SK-N-SH (cell line): Measurements from ENCODE around the gene FRY. TPM values are rescaled to one million over a fixed set of nuclear protein-coding genes. Genes with fewer than 3 reads are reported as not detected.
A peak's percentile ranks its signal among the peaks of the same experiment; 100 is the strongest.

Experiments used
- CTCF ChIA-PET: fragments of 300-600, 350-600 bp; formaldehyde crosslinking; extraction: SDS; loops from one replicate; lab custom pipeline; 2021; lab: Yijun Ruan, JAX
- POLR2A ChIA-PET: fragments of 350-600 bp; sonication (Branson Sonifier 250); formaldehyde crosslinking; extraction: SDS; loops from one replicate; lab custom pipeline; 2020; ENCODE audit warnings: antibody characterized with exemption, inconsistent platforms; lab: Yijun Ruan, JAX
- DNase-seq: peaks from one replicate; pipeline ENCODE4 v3.0.0; 2012
- H2AFZ ChIP-seq: fragments of 200-600 bp; sonication (generic); 2 replicates; pipeline ENCODE4 v1.8.1; 2016; ENCODE audit warnings: antibody characterized with exemption, mild to moderate bottlenecking, low read depth
- H3F3A ChIP-seq: fragments of 200-600 bp; sonication (generic); replicated peaks from 2 replicates; pipeline ENCODE3; 2016; ENCODE audit warnings: antibody characterized with exemption, mild to moderate bottlenecking; ENCODE audit not compliant: insufficient read depth
- H3K27ac ChIP-seq, 2 experiments: fragments of 200-500 bp in 1 of 2; fragments of 200-600 bp in 1 of 2; sonication (Bioruptor generic) in 1 of 2; sonication (generic), shearing (Covaris generic) in 1 of 2; 2 replicates each; pipeline versions ENCODE4 v1.5.1 to v1.6.1; 2014 to 2016; ENCODE audit warnings: low read depth in 2 of 2, inconsistent platforms in 1 of 2, low read length in 1 of 2, mild to moderate bottlenecking in 1 of 2, mixed read lengths in 1 of 2
- H3K27me3 ChIP-seq: fragments of 200-600 bp; sonication (generic), shearing (Covaris generic); 2 replicates; pipeline ENCODE4 v1.6.1; 2016; ENCODE audit warnings: mixed run types; ENCODE audit not compliant: insufficient read depth
- H3K36me3 ChIP-seq, 2 experiments: fragments of 200-500 bp in 1 of 2; fragments of 200-600 bp in 1 of 2; sonication (Bioruptor generic) in 1 of 2; sonication (generic) in 1 of 2; replicated peaks in 1 of 2; 2 replicates each; pipeline versions ENCODE3 to v1.5.1; 2014 to 2016; ENCODE audit warnings: low read length in 1 of 2, mild to moderate bottlenecking in 1 of 2; ENCODE audit not compliant: insufficient read depth in 2 of 2, control insufficient read depth in 1 of 2
- H3K4me1 ChIP-seq, 2 experiments: fragments of 200-500 bp in 1 of 2; fragments of 200-600 bp in 1 of 2; sonication (Bioruptor generic) in 1 of 2; sonication (generic), shearing (Covaris generic) in 1 of 2; 2 replicates each; pipeline versions ENCODE4 v1.5.1 to v1.6.1; 2014 to 2016; ENCODE audit warnings: low read depth in 1 of 2, low read length in 1 of 2, mixed run types in 1 of 2; ENCODE audit not compliant: insufficient read depth in 2 of 2, control insufficient read depth in 1 of 2
- H3K4me2 ChIP-seq: fragments of 200-600 bp; sonication (generic), shearing (Covaris generic); 2 replicates; pipeline ENCODE4 v1.6.1; 2017; ENCODE audit warnings: mixed run types
- H3K4me3 ChIP-seq, 2 experiments: fragments of 200-500 bp in 1 of 2; fragments of 200-600 bp in 1 of 2; sonication (Bioruptor generic) in 1 of 2; sonication (generic), shearing (Covaris generic) in 1 of 2; 2 replicates each; pipeline versions ENCODE4 v1.5.1 to v1.8.1; 2014 to 2016; ENCODE audit warnings: low read depth in 2 of 2, inconsistent platforms in 1 of 2, low read length in 1 of 2, mild to moderate bottlenecking in 1 of 2, mixed read lengths in 1 of 2, moderate library complexity in 1 of 2
- H3K79me2 ChIP-seq: fragments of 200-600 bp; sonication (generic); 2 replicates; pipeline ENCODE4 v1.8.1; 2017; ENCODE audit warnings: mild to moderate bottlenecking; ENCODE audit not compliant: insufficient read depth
- H3K9ac ChIP-seq: fragments of 200-600 bp; sonication (generic); 2 replicates; pipeline ENCODE4 v1.6.1; 2017; ENCODE audit warnings: mixed run types
- H3K9me2 ChIP-seq: fragments of 200-600 bp; sonication (generic); 2 replicates; pipeline ENCODE4 v1.6.1; 2017; ENCODE audit warnings: mixed run types
- H3K9me3 ChIP-seq: fragments of 200-600 bp; sonication (generic); 2 replicates; pipeline ENCODE4 v1.6.1; 2017; ENCODE audit warnings: mixed run types, mild to moderate bottlenecking, moderate library complexity
- H4K20me1 ChIP-seq: fragments of 200-600 bp; sonication (generic); 2 replicates; pipeline ENCODE4 v1.6.1; 2017; ENCODE audit warnings: mild to moderate bottlenecking, mixed run types; ENCODE audit not compliant: insufficient read depth
- ELF1 ChIP-seq: IDR thresholded peaks from 2 replicates; pipeline ENCODE4 v1.4.0; 2012
- EP300 ChIP-seq, 2 experiments: IDR thresholded peaks; 2 replicates each; pipeline versions ENCODE4 v1.4.0 to v1.6.1; 2012; ENCODE audit warnings: borderline replicate concordance in 1 of 2, low read depth in 1 of 2, low read length in 1 of 2
- EZH2phosphoT487 ChIP-seq: fragments of 200-600 bp; sonication (generic); IDR thresholded peaks from 2 replicates; pipeline ENCODE4 v1.6.1; 2017; ENCODE audit warnings: low read depth, mixed run types, mild to moderate bottlenecking, antibody characterized with exemption, moderate library complexity, borderline replicate concordance
- FOSL2 ChIP-seq: IDR thresholded peaks from 2 replicates; pipeline ENCODE4 v1.4.0; 2012; ENCODE audit warnings: low read depth, mild to moderate bottlenecking, moderate library complexity, borderline replicate concordance
- GABPA ChIP-seq: IDR thresholded peaks from 2 replicates; pipeline ENCODE4 v1.4.0; 2012; ENCODE audit warnings: low read depth, mild to moderate bottlenecking
- GATA2 ChIP-seq: sonication (generic); formaldehyde crosslinking; IDR thresholded peaks from 2 replicates; pipeline ENCODE4 v1.5.0; 2020; ENCODE audit warnings: mild to moderate bottlenecking, missing genetic modification reagents
- MEF2A ChIP-seq: IDR thresholded peaks from 2 replicates; pipeline ENCODE4 v1.4.0; 2012; ENCODE audit warnings: low read depth, borderline replicate concordance
- MXI1 ChIP-seq: IDR thresholded peaks from 2 replicates; pipeline ENCODE4 v1.6.1; 2012; ENCODE audit warnings: mild to moderate bottlenecking, low read depth, low read length, improper control_type of control experiment
- NFIC ChIP-seq: IDR thresholded peaks from 2 replicates; pipeline ENCODE4 v1.4.0; 2012; ENCODE audit warnings: borderline replicate concordance
- POLR2AphosphoS5 ChIP-seq: IDR thresholded peaks from 2 replicates; pipeline ENCODE4 v1.6.1; 2012; ENCODE audit warnings: low read depth, low read length
- RCOR1 ChIP-seq: fragments of 150-350 bp; IDR thresholded peaks from 2 replicates; pipeline ENCODE4 v1.6.1; 2017; ENCODE audit warnings: antibody characterized with exemption, low read length
- SIN3A ChIP-seq: IDR thresholded peaks from 2 replicates; pipeline ENCODE4 v1.6.1; 2012; ENCODE audit warnings: low read depth, mild to moderate bottlenecking, low read length, moderate library complexity, borderline replicate concordance
- TCF12 ChIP-seq: IDR thresholded peaks from 2 replicates; pipeline ENCODE4 v1.4.0; 2012
- TEAD4 ChIP-seq: IDR thresholded peaks from 2 replicates; pipeline ENCODE4 v1.4.0; 2012; ENCODE audit warnings: mild to moderate bottlenecking, borderline replicate concordance; ENCODE audit not compliant: insufficient read depth
- YY1 ChIP-seq: IDR thresholded peaks from 2 replicates; pipeline ENCODE4 v1.4.0; 2012; ENCODE audit warnings: low read depth, mild to moderate bottlenecking
- WGBS: methylation state at CpG from one replicate; pipeline ENCODE4 v1.1.6; 2017; ENCODE audit warnings: low lambda C conversion rate; 5-methylcytosine and 5-hydroxymethylcytosine counted together
- polyA plus RNA-seq, 3 experiments: library from polyadenylated mRNA; depleted of rRNA; stranded (reverse); fragments of >200 nt; gene quantifications; 2 replicates each; pipeline ENCODE4 v1.2.3, GENCODE V29; 2012
- TF ChIP-seq, protein P1 (sequence below): fragments of 150-350 bp; IDR thresholded peaks from 2 replicates; pipeline ENCODE4 v1.6.1; 2016; ENCODE audit warnings: mild to moderate bottlenecking, low read depth, low read length
- TF ChIP-seq, protein P2 (sequence below): IDR thresholded peaks from 2 replicates; pipeline ENCODE4 v1.4.0; 2012; ENCODE audit warnings: low read depth, borderline replicate concordance
- TF ChIP-seq, protein P3 (sequence below): fragments of 150-350 bp; IDR thresholded peaks from 2 replicates; pipeline ENCODE4 v1.6.1; 2017; ENCODE audit warnings: antibody characterized with exemption, low read length, low read depth, borderline replicate concordance

The FRY gene
- polyA plus RNA-seq, 1 of the 3 experiments (the other 2 are of a cell fraction), result 1.4 TPM

DNA sequence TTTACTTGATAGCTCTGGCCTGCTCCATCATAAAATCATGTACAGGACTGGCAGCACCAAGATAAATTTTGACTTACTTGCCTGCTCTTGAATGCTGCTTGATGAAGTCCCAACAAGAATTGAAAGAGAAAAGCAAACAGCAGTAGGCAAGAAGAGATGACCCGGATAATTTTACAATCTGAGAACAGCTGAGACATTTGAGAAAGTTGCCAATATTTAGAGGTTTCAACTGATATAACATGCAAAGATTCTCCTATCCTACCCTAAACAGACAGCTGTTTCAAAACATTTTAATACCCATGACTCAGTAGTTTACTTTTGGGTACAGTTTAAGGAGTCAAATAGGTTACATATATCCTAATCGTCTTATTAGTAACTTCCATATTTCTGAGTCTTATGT lies 5.9 kb downstream of the FRY start (continued):
- TF ChIP-seq SIN3A (no peak), NFIC (no peak), FOSL2 (no peak)

DNA sequence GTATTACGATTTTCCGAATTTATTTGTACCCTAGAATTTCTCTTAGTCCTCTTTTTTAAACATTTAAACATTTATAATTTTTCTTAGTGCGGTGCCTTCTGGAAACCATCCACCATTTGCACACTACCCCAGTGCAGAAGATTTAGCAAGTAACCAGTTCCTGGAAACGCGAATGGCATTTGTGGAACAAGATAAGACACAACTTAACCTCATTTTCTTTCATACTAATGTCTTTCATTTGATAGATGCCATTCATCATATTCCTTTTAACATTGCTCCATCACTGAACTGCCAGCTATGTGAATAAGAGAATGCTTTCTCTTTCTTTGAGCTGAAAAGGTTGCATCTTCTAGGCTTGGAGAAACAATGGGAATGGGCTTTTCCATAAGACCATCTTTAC lies 6.8 kb downstream of the FRY start:
- no peak overlapping the region for H2AFZ ChIP-seq
- H3K36me3 ChIP-seq, result no peaks in the 10 kb centered on the region
- H3K27ac ChIP-seq, result no peak overlapping the region; a peak in 2 of 4 replicates
- no peaks in the 10 kb centered on the region for H3F3A ChIP-seq
- DNase-seq, result no peak
- WGBS, result 81% methylated on average over 5 of the region's 5 CpGs
- no peaks in the 10 kb centered on the region for H4K20me1 ChIP-seq
- ChIA-PET POLR2A (no interaction called here), CTCF (interaction anchor here (1.3 to 3.6 kb wide), 2 partner anchors 33 to 128 kb away, joined by 4 to 12 read pairs; no protein-coding TSS in a partner anchor)
- H3K4me2 ChIP-seq, result no peak overlapping the region
- H3K4me1 ChIP-seq, result peaks cover 0 to 13% of the 10 kb centered on the region in 2 experiments; a peak in 2 of 4 replicates
- H3K4me3 ChIP-seq, result no peak overlapping the region
- H3K79me2 ChIP-seq, result no peaks in the 10 kb centered on the region
- TF ChIP-seq TCF12, result no peak
- no peak for TF ChIP-seq GABPA
- no peak for TF ChIP-seq MXI1
- peak in 1 of 2 experiments; percentile 50; a peak in 1 of 4 replicates for TF ChIP-seq EP300 (IDR thresholded peaks at IDR 0.05; ENCODE audit: borderline replicate concordance in 1 of 2, low read depth in 1 of 2, low read length in 1 of 2)
- no peak for TF ChIP-seq TEAD4
- TF ChIP-seq MEF2A, result no peak
- no peak for TF ChIP-seq RCOR1
- TF ChIP-seq, protein P1, sequence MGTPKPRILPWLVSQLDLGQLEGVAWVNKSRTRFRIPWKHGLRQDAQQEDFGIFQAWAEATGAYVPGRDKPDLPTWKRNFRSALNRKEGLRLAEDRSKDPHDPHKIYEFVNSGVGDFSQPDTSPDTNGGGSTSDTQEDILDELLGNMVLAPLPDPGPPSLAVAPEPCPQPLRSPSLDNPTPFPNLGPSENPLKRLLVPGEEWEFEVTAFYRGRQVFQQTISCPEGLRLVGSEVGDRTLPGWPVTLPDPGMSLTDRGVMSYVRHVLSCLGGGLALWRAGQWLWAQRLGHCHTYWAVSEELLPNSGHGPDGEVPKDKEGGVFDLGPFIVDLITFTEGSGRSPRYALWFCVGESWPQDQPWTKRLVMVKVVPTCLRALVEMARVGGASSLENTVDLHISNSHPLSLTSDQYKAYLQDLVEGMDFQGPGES, result no peak
- no peak overlapping the region for H3K9ac ChIP-seq
- no peaks in the 10 kb centered on the region for H3K9me2 ChIP-seq
- H3K27me3 ChIP-seq, result no peaks in the 10 kb centered on the region
- H3K9me3 ChIP-seq, result no peaks in the 10 kb centered on the region

DNA sequence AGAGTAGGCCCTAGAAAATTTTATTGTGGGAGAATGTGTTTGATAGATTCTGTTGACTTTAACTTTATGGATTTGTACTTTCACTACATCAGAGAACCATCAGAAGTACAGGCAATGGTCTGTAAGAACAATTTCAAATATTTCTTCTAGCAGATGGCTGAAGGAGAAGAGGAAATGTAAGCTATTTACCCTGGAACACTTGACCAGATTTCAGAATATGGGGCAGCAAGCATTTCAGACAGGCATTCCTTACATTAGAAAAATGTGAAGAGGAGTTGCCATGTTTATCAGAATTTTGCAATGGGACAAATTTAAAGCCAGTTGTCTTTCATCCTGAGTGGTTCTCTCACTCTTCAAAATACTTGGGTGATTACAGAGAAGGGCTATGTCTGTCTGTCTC lies 7.5 kb downstream of the FRY start:
- H3K9me3 ChIP-seq, result no peaks in the 10 kb centered on the region
- no peaks in the 10 kb centered on the region for H3K79me2 ChIP-seq
- H4K20me1 ChIP-seq, result no peaks in the 10 kb centered on the region
- ChIA-PET CTCF (interaction anchor here (3.6 kb wide), 1 partner anchor 129 kb away, joined by 12 read pairs; no protein-coding TSS in a partner anchor), POLR2A (no interaction called here)
- H3K4me2 ChIP-seq, result no peak overlapping the region
- TF ChIP-seq, protein P2, sequence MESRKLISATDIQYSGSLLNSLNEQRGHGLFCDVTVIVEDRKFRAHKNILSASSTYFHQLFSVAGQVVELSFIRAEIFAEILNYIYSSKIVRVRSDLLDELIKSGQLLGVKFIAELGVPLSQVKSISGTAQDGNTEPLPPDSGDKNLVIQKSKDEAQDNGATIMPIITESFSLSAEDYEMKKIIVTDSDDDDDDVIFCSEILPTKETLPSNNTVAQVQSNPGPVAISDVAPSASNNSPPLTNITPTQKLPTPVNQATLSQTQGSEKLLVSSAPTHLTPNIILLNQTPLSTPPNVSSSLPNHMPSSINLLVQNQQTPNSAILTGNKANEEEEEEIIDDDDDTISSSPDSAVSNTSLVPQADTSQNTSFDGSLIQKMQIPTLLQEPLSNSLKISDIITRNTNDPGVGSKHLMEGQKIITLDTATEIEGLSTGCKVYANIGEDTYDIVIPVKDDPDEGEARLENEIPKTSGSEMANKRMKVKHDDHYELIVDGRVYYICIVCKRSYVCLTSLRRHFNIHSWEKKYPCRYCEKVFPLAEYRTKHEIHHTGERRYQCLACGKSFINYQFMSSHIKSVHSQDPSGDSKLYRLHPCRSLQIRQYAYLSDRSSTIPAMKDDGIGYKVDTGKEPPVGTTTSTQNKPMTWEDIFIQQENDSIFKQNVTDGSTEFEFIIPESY, result no peak
- TF ChIP-seq GATA2 (no peak), EP300 (IDR thresholded peaks at IDR 0.05; ENCODE audit: borderline replicate concordance in 1 of 2, low read depth in 1 of 2, low read length in 1 of 2) (no peak), MXI1 (no peak), POLR2AphosphoS5 (no peak), FOSL2 (no peak), EZH2phosphoT487 (no peak), YY1 (no peak), ELF1 (no peak), MEF2A (no peak), TEAD4 (no peak)
- TF ChIP-seq, protein P3, sequence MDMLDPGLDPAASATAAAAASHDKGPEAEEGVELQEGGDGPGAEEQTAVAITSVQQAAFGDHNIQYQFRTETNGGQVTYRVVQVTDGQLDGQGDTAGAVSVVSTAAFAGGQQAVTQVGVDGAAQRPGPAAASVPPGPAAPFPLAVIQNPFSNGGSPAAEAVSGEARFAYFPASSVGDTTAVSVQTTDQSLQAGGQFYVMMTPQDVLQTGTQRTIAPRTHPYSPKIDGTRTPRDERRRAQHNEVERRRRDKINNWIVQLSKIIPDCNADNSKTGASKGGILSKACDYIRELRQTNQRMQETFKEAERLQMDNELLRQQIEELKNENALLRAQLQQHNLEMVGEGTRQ, result no peak
- no peak for DNase-seq
- no peak overlapping the region for H3K4me3 ChIP-seq
- H3K4me1 ChIP-seq, result peaks cover 0 to 13% of the 10 kb centered on the region in 2 experiments; a peak in 2 of 4 replicates
- H3K36me3 ChIP-seq, result no peaks in the 10 kb centered on the region
- H3K27me3 ChIP-seq, result no peaks in the 10 kb centered on the region
- H3K9ac ChIP-seq, result no peak overlapping the region
- peak overlapping the region in 1 of 2 experiments; percentile 28; a peak in 2 of 4 replicates for H3K27ac ChIP-seq
- no peaks in the 10 kb centered on the region for H3K9me2 ChIP-seq
- H3F3A ChIP-seq, result no peaks in the 10 kb centered on the region
- H2AFZ ChIP-seq, result no peak overlapping the region
